OCI-LY1 (cell line): ENCODE measurements around the gene MPST.

Experiments
- H2AFZ ChIP-seq: fragments of 200-600 bp; sonication (generic), shearing (Covaris generic); 2 replicates; pipeline ENCODE4 v1.6.0; 2014; ENCODE audit warnings: antibody characterized with exemption, mild to moderate bottlenecking, low read length
- H3F3A ChIP-seq: fragments of 200-600 bp; sonication (generic), shearing (Covaris generic); 2 replicates; pipeline ENCODE4 v1.6.0; 2014; ENCODE audit warnings: mild to moderate bottlenecking, antibody characterized with exemption, low read length, moderate library complexity; ENCODE audit not compliant: insufficient read depth
- H3K27ac ChIP-seq: fragments of 200-600 bp; sonication (generic); 2 replicates; pipeline ENCODE4 v1.5.1; 2014; ENCODE audit warnings: low read length, mixed run types, mild to moderate bottlenecking, low read depth; ENCODE audit not compliant: poor library complexity, severe bottlenecking
- H3K27me3 ChIP-seq: fragments of 200-600 bp; sonication (generic); 2 replicates; pipeline ENCODE4 v1.6.0; 2014; ENCODE audit warnings: antibody characterized with exemption, mild to moderate bottlenecking, low read length, moderate library complexity; ENCODE audit not compliant: insufficient read depth
- H3K36me3 ChIP-seq: fragments of 200-600 bp; sonication (generic); 2 replicates; pipeline ENCODE4 v1.6.1; 2014; ENCODE audit warnings: mild to moderate bottlenecking, antibody characterized with exemption, low read length, moderate library complexity, mixed read lengths; ENCODE audit not compliant: insufficient read depth
- H3K4me1 ChIP-seq: fragments of 200-600 bp; sonication (generic); 2 replicates; pipeline ENCODE4 v1.5.1; 2014; ENCODE audit warnings: mild to moderate bottlenecking, low read length, moderate library complexity; ENCODE audit not compliant: insufficient read depth, severe bottlenecking
- H3K4me2 ChIP-seq: fragments of 200-600 bp; sonication (generic), shearing (Covaris generic); 2 replicates; pipeline ENCODE4 v1.6.1; 2014; ENCODE audit warnings: low read length
- H3K4me3 ChIP-seq: fragments of 200-600 bp; sonication (generic); 2 replicates; pipeline ENCODE4 v1.5.1; 2014; ENCODE audit warnings: low read length, low read depth, mild to moderate bottlenecking, mixed read lengths; ENCODE audit not compliant: poor library complexity, severe bottlenecking
- H3K79me2 ChIP-seq: fragments of 200-600 bp; shearing (Covaris generic); 2 replicates; pipeline ENCODE4 v1.6.1; 2016; ENCODE audit warnings: mixed run types, low read length, mixed read lengths; ENCODE audit not compliant: insufficient read depth
- H3K9ac ChIP-seq: fragments of 200-600 bp; sonication (generic), shearing (Covaris generic); 2 replicates; pipeline ENCODE4 v1.6.1; 2014; ENCODE audit warnings: mild to moderate bottlenecking, low read length, mixed read lengths
- H3K9me2 ChIP-seq: fragments of 200-600 bp; sonication (generic), shearing (Covaris generic); 2 replicates; pipeline ENCODE4 v1.6.1; 2014; ENCODE audit warnings: low read depth, mild to moderate bottlenecking, low read length, mixed read lengths
- H3K9me3 ChIP-seq: fragments of 200-600 bp; shearing (Covaris generic); 2 replicates; pipeline ENCODE4 v1.6.1; 2014; ENCODE audit warnings: low read length, mixed read lengths
- H4K20me1 ChIP-seq: fragments of 200-600 bp; sonication (generic), shearing (Covaris generic); 2 replicates; pipeline ENCODE4 v1.6.0; 2016; ENCODE audit warnings: mild to moderate bottlenecking, low read length; ENCODE audit not compliant: insufficient read depth
- CTCF ChIP-seq: fragments of 200-600 bp; sonication (generic), shearing (Covaris generic); IDR thresholded peaks from 2 replicates; pipeline ENCODE4 v1.5.1; 2017; ENCODE audit warnings: mild to moderate bottlenecking, antibody characterized with exemption, low read length, moderate library complexity, mixed read lengths
- EZH2 ChIP-seq: fragments of 200-600 bp; sonication (generic), shearing (Covaris generic); IDR thresholded peaks from 2 replicates; pipeline ENCODE4 v1.8.0; 2017; ENCODE audit warnings: borderline replicate concordance, mixed run types, mild to moderate bottlenecking, antibody characterized with exemption, low read length, moderate library complexity, mixed read lengths

Gene MPST

GRCh38 chr22:36990457-36990856 is 29.1 kb upstream of the MPST start:
- no peaks in the 10 kb centered on the region for H3K9me2 ChIP-seq
- H4K20me1 ChIP-seq: no peaks in the 10 kb centered on the region
- H3K9ac ChIP-seq: no peak overlapping the region
- no peaks in the 10 kb centered on the region for H3K79me2 ChIP-seq
- H3K27ac ChIP-seq: no peak overlapping the region
- no peak for TF ChIP-seq EZH2
- no peaks in the 10 kb centered on the region for H3F3A ChIP-seq
- H3K4me3 ChIP-seq: no peak overlapping the region
- H3K4me1 ChIP-seq: no peaks in the 10 kb centered on the region
- peaks cover 6% of the 10 kb centered on the region; the same call in 1 of the 2 replicates for H3K9me3 ChIP-seq
- H3K27me3 ChIP-seq: 0 out of 2 replicates have a peak, but pooled peaks cover 5% of the 10 kb centered on the region
- no peak overlapping the region for H2AFZ ChIP-seq
- H3K4me2 ChIP-seq: no peak overlapping the region
- H3K36me3 ChIP-seq: no peaks in the 10 kb centered on the region; the same call in 1 of the 2 replicates

- Histone ChIP-seq H3K4me1 (no peaks in the 10 kb centered on the region), H3K9me3 (no peaks in the 10 kb centered on the region), H3K27ac (no peak overlapping the region), H3K4me3 (no peak overlapping the region), H3K4me2 (no peak overlapping the region), H3K9ac (no peak overlapping the region), H3K79me2 (no peaks in the 10 kb centered on the region), H3F3A (no peaks in the 10 kb centered on the region), H3K9me2 (no peaks in the 10 kb centered on the region), H3K27me3 (0 out of 2 replicates have a peak, but pooled peaks cover 5% of the 10 kb centered on the region), H3K36me3 (no peaks in the 10 kb centered on the region; the same call in 1 of the 2 replicates), H4K20me1 (no peaks in the 10 kb centered on the region), H2AFZ (no peak overlapping the region)
- no peak for TF ChIP-seq CTCF
- TF ChIP-seq EZH2: no peak
Observed at GRCh38 chr22:36991206-36991605, 28.3 kb upstream of the MPST start.

- no peaks in the 10 kb centered on the region for H3K4me1 ChIP-seq
- TF ChIP-seq EZH2: no peak
- no peak for TF ChIP-seq CTCF
- H3K79me2 ChIP-seq: no peaks in the 10 kb centered on the region
- no peak overlapping the region for H3K9ac ChIP-seq
- H4K20me1 ChIP-seq: no peaks in the 10 kb centered on the region
- H3K9me3 ChIP-seq: no peaks in the 10 kb centered on the region
- no peak overlapping the region for H3K4me3 ChIP-seq
- H3K27ac ChIP-seq: no peak overlapping the region
- H3K9me2 ChIP-seq: no peaks in the 10 kb centered on the region
- no peaks in the 10 kb centered on the region for H3F3A ChIP-seq
- no peaks in the 10 kb centered on the region; the same call in 1 of the 2 replicates for H3K36me3 ChIP-seq
- no peak overlapping the region for H2AFZ ChIP-seq
- 0 out of 2 replicates have a peak, but pooled peaks cover 3% of the 10 kb centered on the region for H3K27me3 ChIP-seq
- H3K4me2 ChIP-seq: no peak overlapping the region
Observed at GRCh38 chr22:36997746-36998145, 21.8 kb upstream of the MPST start.
